ENCODE results near the gene TMEM11. TPM values are rescaled to one million over a fixed set of nuclear protein-coding genes. Genes with fewer than 3 reads are reported as not detected.

Gene TMEM11
- total RNA-seq, 1 experiment from 2014 or later: 23.4 TPM

- H3K4me1 ChIP-seq (ENCODE audit: control insufficient read depth, insufficient read depth, low read length): no peaks in the 10 kb centered on the region
- POLR2A ChIA-PET: no interaction called here
- H3K9me3 ChIP-seq (ENCODE audit: control insufficient read depth, insufficient read depth, low read depth, low read length): no peaks in the 10 kb centered on the region
- no peak for DNase-seq (ENCODE audit: low read depth, low spot score)
- no peak for ATAC-seq
- no peak overlapping the region for H3K4me3 ChIP-seq (ENCODE audit: low read depth in 2 of 2, low read length in 2 of 2)
- BruUV-seq (replicated peaks): no TSS peak
- CTCF ChIA-PET: no interaction called here
- in situ Hi-C loops (cut with HindIII; ENCODE audit: low pct_unique_long_range_greater_than_20kb, low sequenced_read_pairs) (no loop called here), intact Hi-C loops (cut with micrococcal nuclease; ENCODE audit: unreplicated experiment) (no loop called here)
- no peak overlapping the region for H3K27ac ChIP-seq (ENCODE audit: low read length)
- H3K27me3 ChIP-seq (ENCODE audit: control insufficient read depth, insufficient read depth, low read length): no peaks in the 10 kb centered on the region
- no peaks in the 10 kb centered on the region for H3K36me3 ChIP-seq (ENCODE audit: control insufficient read depth, insufficient read depth, low read length)
- no peak for TF ChIP-seq REST (IDR thresholded peaks at IDR 0.05; ENCODE audit: insufficient read depth in 1 of 2, low read depth in 2 of 2, low read length in 1 of 2)
- TF ChIP-seq SIN3A (IDR thresholded peaks at IDR 0.05; ENCODE audit: borderline replicate concordance, insufficient read depth, low read depth, low read length): no peak
- no peak for TF ChIP-seq POLR2AphosphoS5 (IDR thresholded peaks at IDR 0.05; ENCODE audit: low read depth, low read length)
- TF ChIP-seq TCF7L2 (IDR thresholded peaks at IDR 0.05; ENCODE audit: low read depth, low read length): no peak
- no peak for TF ChIP-seq CTCF (IDR thresholded peaks at IDR 0.05)
These were observed 31.7 kb upstream of the TMEM11 start for GRCh38 chr17:21245639-21246084.

- TF ChIP-seq SIN3A (IDR thresholded peaks at IDR 0.05; ENCODE audit: borderline replicate concordance, insufficient read depth, low read depth, low read length) (no peak), REST (IDR thresholded peaks at IDR 0.05; ENCODE audit: insufficient read depth in 1 of 2, low read depth in 2 of 2, low read length in 1 of 2) (no peak), POLR2AphosphoS5 (IDR thresholded peaks at IDR 0.05; ENCODE audit: low read depth, low read length) (no peak)
These were observed 29.7 kb upstream of the TMEM11 start for GRCh38 chr17:21243516-21244303.

More at GRCh38 chr17:21243516-21244303, 29.7 kb upstream of the TMEM11 start:
- Histone ChIP-seq H3K4me3 (ENCODE audit: low read depth in 2 of 2, low read length in 2 of 2) (no peak overlapping the region), H3K27ac (ENCODE audit: low read length) (no peak overlapping the region), H3K36me3 (ENCODE audit: control insufficient read depth, insufficient read depth, low read length) (no peaks in the 10 kb centered on the region), H3K9me3 (ENCODE audit: control insufficient read depth, insufficient read depth, low read depth, low read length) (no peaks in the 10 kb centered on the region), H3K4me1 (ENCODE audit: control insufficient read depth, insufficient read depth, low read length) (no peaks in the 10 kb centered on the region), H3K27me3 (ENCODE audit: control insufficient read depth, insufficient read depth, low read length) (no peaks in the 10 kb centered on the region)
- ChIA-PET CTCF (no interaction called here), POLR2A (no interaction called here)
- DNase-seq (ENCODE audit: low read depth, low spot score) (no peak), ATAC-seq (no peak)
- intact Hi-C loops (cut with micrococcal nuclease; ENCODE audit: unreplicated experiment): no loop called here
- in situ Hi-C loops (cut with HindIII; ENCODE audit: low pct_unique_long_range_greater_than_20kb, low sequenced_read_pairs): no loop called here
- no TSS peak for BruUV-seq (replicated peaks)
